NOMO-1 treated with dmso at 0.1 percent for 144 hours (cell line): ENCODE data around the gene DNAJC15.

Source experiments
- DNase-seq: peaks from one replicate; lab custom pipeline; 2025; ENCODE audit not compliant: unreplicated experiment; lab: John Stamatoyannopoulos, UW

Gene DNAJC15

GRCh38 chr13:43080199-43080598 lies 56.8 kb downstream of the DNAJC15 start:
- no peak for DNase-seq

GRCh38 chr13:43081866-43082265 lies 58.5 kb downstream of the DNAJC15 start:
- DNase-seq = no peak

DNA sequence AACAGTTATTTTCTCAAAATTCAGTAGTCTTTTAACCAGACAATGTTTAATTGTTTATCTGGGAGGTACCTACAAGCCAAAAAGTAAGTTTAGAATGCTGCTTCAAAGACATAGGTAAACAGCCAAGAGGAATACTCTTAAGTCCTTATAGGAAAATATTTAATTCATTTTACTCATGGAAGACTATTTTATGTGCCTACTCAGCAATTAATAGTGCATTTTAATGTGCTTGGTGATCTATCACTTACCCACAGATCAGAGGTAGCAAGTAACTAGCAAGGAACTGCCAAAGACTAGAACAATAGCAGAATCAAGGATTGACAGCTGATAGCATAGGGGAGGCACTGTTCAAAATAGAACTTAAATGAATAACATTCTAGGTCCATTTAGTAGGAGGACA lies 60.4 kb downstream of the DNAJC15 start:
- DNase-seq = no peak

DNA sequence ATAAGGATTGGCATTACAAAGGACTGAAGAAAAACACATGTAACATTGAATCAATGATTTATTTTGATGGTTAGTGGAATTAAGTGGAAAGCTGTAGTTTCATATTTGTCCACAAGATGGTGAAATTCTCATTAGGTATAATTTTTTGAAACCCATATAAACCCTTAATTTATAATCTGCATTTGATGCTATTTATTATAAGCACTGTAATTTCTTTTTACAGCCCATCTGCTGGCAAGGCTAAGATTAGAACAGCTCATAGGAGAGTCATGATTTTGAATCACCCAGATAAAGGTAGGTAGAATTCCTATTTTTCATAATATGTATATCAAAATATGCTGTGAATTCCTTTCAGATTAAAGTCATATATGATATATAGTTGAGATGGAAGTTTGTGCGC lies 62.2 kb downstream of the DNAJC15 start:
- no peak for DNase-seq

GRCh38 chr13:43086181-43086580 lies 62.8 kb downstream of the DNAJC15 start:
- no peak for DNase-seq

GRCh38 chr13:43088093-43088511 lies 64.7 kb downstream of the DNAJC15 start:
- DNase-seq = no peak

GRCh38 chr13:43089912-43090498 lies 66.6 kb downstream of the DNAJC15 start:
- DNase-seq = no peak

GRCh38 chr13:43094901-43095300 lies 71.5 kb downstream of the DNAJC15 start:
- DNase-seq = no peak

GRCh38 chr13:43095771-43096719 lies 72.7 kb downstream of the DNAJC15 start:
- no peak for DNase-seq

- no peak for DNase-seq
Measured at GRCh38 chr13:43100667-43101066, 77.3 kb downstream of the DNAJC15 start.

- no peak for DNase-seq
Measured at GRCh38 chr13:43102304-43102703, 78.9 kb downstream of the DNAJC15 start.

DNA sequence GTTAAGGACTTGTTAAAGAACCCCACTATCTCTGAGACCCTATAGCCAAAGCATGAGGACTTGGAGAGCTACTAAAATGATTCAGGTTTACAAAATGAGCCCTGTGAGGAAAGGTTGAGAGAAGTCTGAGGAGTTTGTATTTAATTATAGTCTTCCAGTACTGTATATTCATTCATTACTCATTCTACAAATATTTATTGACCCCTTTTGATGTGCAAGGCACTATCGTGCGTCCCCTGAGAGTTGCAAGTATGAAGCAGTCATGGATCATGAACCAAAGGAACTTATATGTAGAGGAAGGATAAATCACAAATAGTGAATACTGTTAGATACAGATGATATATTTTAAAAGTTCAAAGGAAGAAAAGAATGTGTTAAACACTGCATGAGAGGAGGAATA lies 84.4 kb downstream of the DNAJC15 start:
- no peak for DNase-seq

GRCh38 chr13:43110036-43110435 lies 86.7 kb downstream of the DNAJC15 start:
- no peak for DNase-seq

GRCh38 chr13:43110658-43111057 lies 87.3 kb downstream of the DNAJC15 start:
- DNase-seq = no peak

DNA sequence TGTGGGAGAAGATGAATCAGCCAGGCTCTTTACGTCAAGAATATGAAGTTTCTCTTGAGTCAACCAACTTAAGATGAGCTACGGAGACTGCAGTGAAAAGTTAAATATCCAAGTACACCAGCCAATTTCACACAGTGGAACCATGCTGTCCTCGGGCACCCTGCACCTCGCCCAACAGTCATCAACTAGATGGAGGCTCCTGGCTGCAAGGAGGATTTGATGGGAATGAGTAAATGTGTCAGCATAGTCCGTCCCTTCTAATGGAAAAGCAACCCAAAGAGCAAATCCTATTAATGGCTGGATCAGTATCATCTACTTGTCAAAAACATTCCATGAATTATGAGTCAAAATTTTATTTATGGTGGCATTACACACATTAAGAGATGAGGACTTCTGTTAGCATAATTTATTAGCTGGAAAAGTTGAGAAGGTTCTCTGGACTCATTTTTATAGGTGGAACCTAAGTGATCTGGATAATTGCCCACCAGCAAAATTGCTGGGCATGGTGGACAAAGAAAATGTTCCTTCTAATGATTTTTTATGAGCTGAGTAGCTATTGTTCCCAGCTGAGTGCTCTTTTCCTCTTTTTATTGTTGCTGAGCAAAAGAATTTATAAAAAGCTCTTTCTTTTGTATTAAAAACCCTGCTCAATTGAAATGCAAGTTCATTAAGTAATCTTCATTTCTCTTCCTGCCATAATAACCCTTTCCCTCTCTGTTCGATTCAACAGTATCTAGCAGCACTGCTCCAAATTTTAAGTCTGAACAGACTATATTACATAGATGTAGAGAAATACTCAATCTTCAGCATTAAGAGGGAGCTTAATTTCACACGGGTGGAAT lies 88.4 kb downstream of the DNAJC15 start:
- no peak for DNase-seq

DNA sequence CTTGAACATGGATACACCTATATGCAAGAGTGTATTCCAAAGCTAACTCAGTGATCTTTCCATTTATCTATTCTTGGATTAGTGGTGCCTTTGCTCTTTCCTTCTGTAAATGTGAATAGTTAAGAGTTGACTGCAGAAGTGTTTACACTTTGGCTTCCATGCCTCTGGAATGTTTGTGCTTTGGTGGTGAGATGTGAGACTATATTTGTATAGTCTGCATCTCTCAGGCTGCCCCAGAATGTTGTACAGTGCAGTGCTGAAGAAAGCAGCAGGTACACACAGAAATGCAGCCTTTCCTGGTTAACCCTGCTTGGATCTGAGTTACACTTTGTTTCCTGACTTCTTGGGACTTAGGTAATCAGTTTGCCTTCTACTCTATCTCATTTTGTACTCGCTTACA lies 90.2 kb downstream of the DNAJC15 start:
- no peak for DNase-seq

DNA sequence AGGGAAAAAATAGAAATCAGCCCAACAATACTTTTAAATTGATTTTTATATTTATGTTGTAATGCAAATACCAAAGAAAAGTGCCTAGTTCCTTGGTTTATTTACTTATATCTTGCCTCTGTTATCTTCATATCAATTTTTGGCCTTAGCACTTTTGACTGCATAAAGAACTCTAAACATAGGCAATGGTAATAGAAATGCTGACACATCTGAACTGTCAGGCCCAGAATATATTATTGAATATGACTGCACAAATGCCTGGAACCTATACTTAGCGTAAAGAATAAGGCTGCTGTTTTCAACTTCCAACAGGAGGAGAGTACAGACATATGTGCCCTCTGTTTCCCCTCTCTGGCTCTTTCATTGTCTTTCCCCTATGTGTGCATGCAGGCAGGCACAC lies 91.1 kb downstream of the DNAJC15 start:
- DNase-seq = no peak

GRCh38 chr13:43115141-43115540 lies 91.8 kb downstream of the DNAJC15 start:
- DNase-seq = no peak

DNA sequence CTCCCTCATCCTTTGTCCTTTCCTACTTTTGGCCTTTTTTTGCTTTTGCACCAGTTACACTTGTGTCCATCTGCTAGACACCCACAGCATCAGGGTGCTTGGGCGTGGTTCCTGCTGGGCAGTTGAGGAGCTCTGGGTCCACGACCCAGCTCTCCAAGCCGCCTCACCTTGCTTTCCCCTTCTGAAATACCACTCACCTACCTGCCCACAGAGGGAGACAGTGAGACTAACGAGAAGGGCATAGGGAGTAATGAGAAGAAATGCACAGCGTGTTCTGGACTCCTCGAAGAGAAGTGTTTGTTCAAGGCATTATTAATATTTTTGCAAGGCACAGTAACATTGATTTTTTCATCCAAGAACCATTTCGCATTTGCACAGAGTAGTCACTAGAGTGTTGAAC lies 92.9 kb downstream of the DNAJC15 start:
- no peak for DNase-seq

DNA sequence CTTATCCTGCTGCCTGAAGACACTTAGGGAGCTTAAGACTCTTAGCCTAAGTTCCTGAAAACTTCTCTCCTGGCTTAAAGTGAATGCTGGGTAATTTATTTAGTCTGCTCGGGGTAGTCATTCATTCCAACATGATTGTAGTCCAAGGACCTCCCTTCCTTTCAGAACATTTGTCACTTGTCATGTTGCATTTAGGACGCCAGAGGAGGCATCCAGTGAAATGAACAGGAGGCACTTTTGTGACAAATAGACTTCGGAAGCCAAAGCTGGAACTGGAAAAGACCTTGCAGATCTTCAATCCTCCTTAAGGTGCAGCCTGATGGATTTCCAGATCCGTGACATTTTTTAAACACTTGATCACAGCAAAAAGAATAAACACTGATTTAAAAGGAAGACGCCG lies 95.1 kb downstream of the DNAJC15 start:
- no peak for DNase-seq

GRCh38 chr13:43119206-43119605 lies 95.8 kb downstream of the DNAJC15 start:
- no peak for DNase-seq

DNA sequence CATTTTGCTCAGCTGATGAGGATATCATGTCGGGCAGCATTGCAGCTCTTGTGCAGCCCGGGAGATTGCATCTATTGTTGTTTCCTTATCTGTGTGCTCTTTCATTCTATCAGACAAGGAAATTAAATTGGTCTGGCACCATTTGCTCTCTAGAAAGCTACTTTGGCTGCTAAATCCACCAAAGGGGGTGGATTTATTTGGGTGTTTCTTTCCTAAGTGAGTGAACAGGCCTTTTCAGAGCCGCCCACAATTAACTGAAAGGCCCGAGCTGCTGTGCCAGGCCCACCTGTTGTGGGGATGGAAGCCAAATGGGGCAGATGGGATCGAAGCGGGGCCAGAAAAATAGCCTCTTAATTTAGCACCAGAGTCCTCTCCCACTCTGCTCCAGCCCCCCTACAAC lies 99.4 kb downstream of the DNAJC15 start:
- DNase-seq = no peak
